ENCODE data around the gene NUP93. TPM values are rescaled to one million over a fixed set of nuclear protein-coding genes. Genes with fewer than 3 reads are reported as not detected.

NUP93 gene
- total RNA-seq, 2 donors from 2014 or later: 146 to 149 TPM

GRCh38 chr16:56789360-56789759 lies 59.4 kb downstream of the NUP93 start:
- H3K27ac Mint-ChIP-seq: no peak overlapping the region
- DNase-seq: no peak
- H3K27me3 Mint-ChIP-seq (ENCODE audit: insufficient read depth): no peaks in the 10 kb centered on the region
- no peaks in the 10 kb centered on the region for H3K36me3 Mint-ChIP-seq (ENCODE audit: low read depth)
- H3K4me1 Mint-ChIP-seq: peaks cover 37% of the 10 kb centered on the region
- Histone ChIP-seq H3K4me3 (ENCODE audit: low read length) (no peak overlapping the region), H3K9ac (ENCODE audit: extremely low read depth, low read length, poor library complexity, severe bottlenecking) (no peak overlapping the region), H3K27me3 (ENCODE audit: control insufficient read depth, insufficient read depth, low read length, poor library complexity, severe bottlenecking) (no peaks in the 10 kb centered on the region), H3K36me3 (ENCODE audit: control insufficient read depth, insufficient read depth, low read length) (no peaks in the 10 kb centered on the region), H3K9me3 (ENCODE audit: control insufficient read depth, low read length) (no peaks in the 10 kb centered on the region), H3K27ac (ENCODE audit: low read depth, low read length) (no peak overlapping the region), H3K4me1 (ENCODE audit: control insufficient read depth, insufficient read depth, low read length) (peaks cover 4% of the 10 kb centered on the region)
- TF ChIP-seq CTCF (conservative IDR thresholded peaks at IDR 0.05): peak; percentile 70
- H3K9me3 Mint-ChIP-seq: no peaks in the 10 kb centered on the region
- H3K4me3 Mint-ChIP-seq: no peak overlapping the region
- WGBS, 2 experiments (ENCODE audit: insufficient coverage in 1 of 2, insufficient read length in 1 of 2): 89 to 100% methylated on average over 2 to 5 of the region's 5 CpGs

GRCh38 chr16:56792967-56793366 lies 63.0 kb downstream of the NUP93 start:
- H3K4me3 Mint-ChIP-seq: no peak overlapping the region
- H3K4me1 ChIP-seq (ENCODE audit: control insufficient read depth, insufficient read depth, low read length): peaks cover under 1% of the 10 kb centered on the region
- H3K4me3 ChIP-seq (ENCODE audit: low read length): no peak overlapping the region
- no peaks in the 10 kb centered on the region for H3K9me3 ChIP-seq (ENCODE audit: control insufficient read depth, low read length)
- no peaks in the 10 kb centered on the region for H3K36me3 Mint-ChIP-seq (ENCODE audit: low read depth)
- no peaks in the 10 kb centered on the region for H3K36me3 ChIP-seq (ENCODE audit: control insufficient read depth, insufficient read depth, low read length)
- no peaks in the 10 kb centered on the region for H3K27me3 Mint-ChIP-seq (ENCODE audit: insufficient read depth)
- no peaks in the 10 kb centered on the region for H3K9me3 Mint-ChIP-seq
- no peaks in the 10 kb centered on the region for H3K27me3 ChIP-seq (ENCODE audit: control insufficient read depth, insufficient read depth, low read length, poor library complexity, severe bottlenecking)
- no peak overlapping the region for H3K9ac ChIP-seq (ENCODE audit: extremely low read depth, low read length, poor library complexity, severe bottlenecking)
- H3K27ac ChIP-seq (ENCODE audit: low read depth, low read length): no peak overlapping the region
- H3K27ac Mint-ChIP-seq: no peak overlapping the region
- no peak for DNase-seq
- peaks cover 15% of the 10 kb centered on the region for H3K4me1 Mint-ChIP-seq
- TF ChIP-seq CTCF (conservative IDR thresholded peaks at IDR 0.05): no peak

GRCh38 chr16:56793492-56793891 lies 63.6 kb downstream of the NUP93 start:
- H3K27ac Mint-ChIP-seq: no peak overlapping the region
- no peak for DNase-seq
- H3K27me3 ChIP-seq (ENCODE audit: control insufficient read depth, insufficient read depth, low read length, poor library complexity, severe bottlenecking): no peaks in the 10 kb centered on the region

More at GRCh38 chr16:56793492-56793891, 63.6 kb downstream of the NUP93 start:
- no peak overlapping the region for H3K4me3 Mint-ChIP-seq
- Histone ChIP-seq H3K27ac (ENCODE audit: low read depth, low read length) (no peak overlapping the region), H3K4me1 (ENCODE audit: control insufficient read depth, insufficient read depth, low read length) (no peaks in the 10 kb centered on the region), H3K9me3 (ENCODE audit: control insufficient read depth, low read length) (no peaks in the 10 kb centered on the region), H3K36me3 (ENCODE audit: control insufficient read depth, insufficient read depth, low read length) (no peaks in the 10 kb centered on the region), H3K4me3 (ENCODE audit: low read length) (no peak overlapping the region), H3K9ac (ENCODE audit: extremely low read depth, low read length, poor library complexity, severe bottlenecking) (no peak overlapping the region)
- WGBS, 2 experiments (ENCODE audit: insufficient coverage in 1 of 2, insufficient read length in 1 of 2): 81 to 96% methylated on average over 5 to 6 of the region's 6 CpGs
- H3K9me3 Mint-ChIP-seq: no peaks in the 10 kb centered on the region
- TF ChIP-seq CTCF (conservative IDR thresholded peaks at IDR 0.05): peak; percentile 72
- H3K36me3 Mint-ChIP-seq (ENCODE audit: low read depth): peaks cover 3% of the 10 kb centered on the region
- no peaks in the 10 kb centered on the region for H3K27me3 Mint-ChIP-seq (ENCODE audit: insufficient read depth)
- peaks cover 12% of the 10 kb centered on the region for H3K4me1 Mint-ChIP-seq
